GM23338 (cell line): Measurements from ENCODE around the gene CHCHD6.

Source experiments
- CREB1 ChIP-seq: fragments of 250-450 bp; sonication (Bioruptor Pico); IDR thresholded peaks from 2 replicates; pipeline ENCODE4 v1.5.0; 2020; ENCODE audit warnings: low read depth, mild to moderate bottlenecking, moderate library complexity
- CTCF ChIP-seq, 2 experiments: fragments of 200-600 bp in 1 of 2; sonication (generic) in 1 of 2; conservative IDR thresholded peaks; 2 replicates each; pipeline versions ENCODE4 v1.5.1 to v1.6.1; 2016 to 2017; ENCODE audit warnings: antibody characterized with exemption in 2 of 2, low read depth in 2 of 2, mild to moderate bottlenecking in 2 of 2, moderate library complexity in 1 of 2
- ETS1 ChIP-seq: IDR thresholded peaks from 2 replicates; pipeline ENCODE4 v1.6.1; 2016; ENCODE audit warnings: antibody characterized with exemption
- EZH2 ChIP-seq: fragments of 200-600 bp; sonication (generic); IDR thresholded peaks from one replicate; pipeline ENCODE4 v1.8.0; 2017; ENCODE audit warnings: antibody characterized with exemption, mild to moderate bottlenecking, low read depth; ENCODE audit not compliant: unreplicated experiment
- EZH2phosphoT487 ChIP-seq: fragments of 200-600 bp; sonication (generic); IDR thresholded peaks from one replicate; pipeline ENCODE4 v1.8.1; 2018; ENCODE audit warnings: antibody characterized with exemption; ENCODE audit not compliant: unreplicated experiment
- JUNB ChIP-seq: IDR thresholded peaks from one replicate; pipeline ENCODE4 v1.6.1; 2016; ENCODE audit warnings: antibody characterized with exemption; ENCODE audit not compliant: unreplicated experiment
- POLR2AphosphoS5 ChIP-seq: IDR thresholded peaks from 2 replicates; pipeline ENCODE4 v1.6.1; 2016; ENCODE audit warnings: antibody characterized with exemption, low read depth
- STAT1 ChIP-seq: IDR thresholded peaks from one replicate; pipeline ENCODE4 v1.6.1; 2016; ENCODE audit warnings: antibody characterized with exemption; ENCODE audit not compliant: unreplicated experiment
- ZNF114 ChIP-seq: fragments of 250-450 bp; sonication (Bioruptor Pico); IDR thresholded peaks from 2 replicates; pipeline ENCODE4 v1.5.0; 2020; ENCODE audit warnings: mild to moderate bottlenecking, moderate library complexity
- ZNF331 ChIP-seq: fragments of 250-450 bp; sonication (Bioruptor Pico); IDR thresholded peaks from 2 replicates; pipeline ENCODE4 v1.5.0; 2020; ENCODE audit warnings: low read depth, mild to moderate bottlenecking, moderate library complexity
- ZNF462 ChIP-seq: fragments of 250-450 bp; sonication (Bioruptor Pico); IDR thresholded peaks from 2 replicates; pipeline ENCODE4 v1.5.0; 2020; ENCODE audit warnings: mild to moderate bottlenecking, moderate library complexity
- TF ChIP-seq, protein P1 (sequence below): IDR thresholded peaks from one replicate; pipeline ENCODE4 v1.6.1; 2018; ENCODE audit warnings: antibody characterized with exemption; ENCODE audit not compliant: unreplicated experiment

DNA sequence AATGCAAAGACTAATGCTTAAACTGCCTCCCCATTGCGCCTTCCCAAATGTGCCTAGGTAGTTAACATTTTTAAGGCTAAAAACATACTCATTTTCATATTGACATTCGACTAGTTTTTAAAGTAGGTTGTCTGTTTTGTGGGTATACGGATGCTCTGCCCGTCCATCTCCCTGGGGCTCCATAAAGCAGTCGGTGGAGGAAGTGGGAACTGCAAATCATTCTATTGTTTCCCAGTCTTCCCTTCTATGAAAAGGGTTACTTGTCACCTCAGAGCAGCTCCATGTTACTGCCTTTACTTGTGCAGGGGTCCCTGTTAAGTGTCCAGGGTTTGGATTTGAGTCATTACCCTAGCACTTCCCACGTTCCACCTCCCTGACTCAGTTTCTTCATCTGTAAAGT, 10.9 kb downstream of the CHCHD6 start:
- peak in 1 of 2 experiments; percentile 29; a peak in 1 of 4 replicates for TF ChIP-seq CTCF (conservative IDR thresholded peaks at IDR 0.05; ENCODE audit: low read depth in 2 of 2)
- TF ChIP-seq EZH2, result no peak
- TF ChIP-seq JUNB, result no peak
- TF ChIP-seq, protein P1, sequence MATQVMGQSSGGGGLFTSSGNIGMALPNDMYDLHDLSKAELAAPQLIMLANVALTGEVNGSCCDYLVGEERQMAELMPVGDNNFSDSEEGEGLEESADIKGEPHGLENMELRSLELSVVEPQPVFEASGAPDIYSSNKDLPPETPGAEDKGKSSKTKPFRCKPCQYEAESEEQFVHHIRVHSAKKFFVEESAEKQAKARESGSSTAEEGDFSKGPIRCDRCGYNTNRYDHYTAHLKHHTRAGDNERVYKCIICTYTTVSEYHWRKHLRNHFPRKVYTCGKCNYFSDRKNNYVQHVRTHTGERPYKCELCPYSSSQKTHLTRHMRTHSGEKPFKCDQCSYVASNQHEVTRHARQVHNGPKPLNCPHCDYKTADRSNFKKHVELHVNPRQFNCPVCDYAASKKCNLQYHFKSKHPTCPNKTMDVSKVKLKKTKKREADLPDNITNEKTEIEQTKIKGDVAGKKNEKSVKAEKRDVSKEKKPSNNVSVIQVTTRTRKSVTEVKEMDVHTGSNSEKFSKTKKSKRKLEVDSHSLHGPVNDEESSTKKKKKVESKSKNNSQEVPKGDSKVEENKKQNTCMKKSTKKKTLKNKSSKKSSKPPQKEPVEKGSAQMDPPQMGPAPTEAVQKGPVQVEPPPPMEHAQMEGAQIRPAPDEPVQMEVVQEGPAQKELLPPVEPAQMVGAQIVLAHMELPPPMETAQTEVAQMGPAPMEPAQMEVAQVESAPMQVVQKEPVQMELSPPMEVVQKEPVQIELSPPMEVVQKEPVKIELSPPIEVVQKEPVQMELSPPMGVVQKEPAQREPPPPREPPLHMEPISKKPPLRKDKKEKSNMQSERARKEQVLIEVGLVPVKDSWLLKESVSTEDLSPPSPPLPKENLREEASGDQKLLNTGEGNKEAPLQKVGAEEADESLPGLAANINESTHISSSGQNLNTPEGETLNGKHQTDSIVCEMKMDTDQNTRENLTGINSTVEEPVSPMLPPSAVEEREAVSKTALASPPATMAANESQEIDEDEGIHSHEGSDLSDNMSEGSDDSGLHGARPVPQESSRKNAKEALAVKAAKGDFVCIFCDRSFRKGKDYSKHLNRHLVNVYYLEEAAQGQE, result no peak
- no peak for TF ChIP-seq POLR2AphosphoS5
- TF ChIP-seq EZH2phosphoT487, result no peak
- TF ChIP-seq ETS1, result no peak
- no peak for TF ChIP-seq ZNF114 (CRISPR knock-in tag)
- no peak for TF ChIP-seq STAT1
- no peak for TF ChIP-seq ZNF331 (CRISPR knock-in tag)
- no peak for TF ChIP-seq CREB1 (CRISPR knock-in tag)
- no peak for TF ChIP-seq ZNF462 (CRISPR knock-in tag)
